SU-DHL-6 (cell line): Measurements from ENCODE around the gene LRRC53.

Source experiments
- H2AFZ ChIP-seq: fragments of 200-600 bp; sonication (generic); 2 replicates; pipeline ENCODE4 v1.6.1; 2014; ENCODE audit warnings: low read depth, mild to moderate bottlenecking, moderate library complexity, mixed read lengths, antibody characterized with exemption, low read length; ENCODE audit not compliant: severe bottlenecking
- H3F3A ChIP-seq: fragments of 200-600 bp; shearing (Covaris generic); 2 replicates; pipeline ENCODE4 v1.6.0; 2016; ENCODE audit warnings: antibody characterized with exemption, mild to moderate bottlenecking; ENCODE audit not compliant: insufficient read depth
- H3K27ac ChIP-seq: fragments of 200-600 bp; sonication (generic); 2 replicates; pipeline ENCODE4 v1.5.1; 2016; ENCODE audit warnings: low read depth, mild to moderate bottlenecking, low read length, moderate library complexity, mixed read lengths
- H3K27me3 ChIP-seq: fragments of 200-600 bp; sonication (generic), shearing (Covaris generic); 2 replicates; pipeline ENCODE4 v1.6.0; 2014; ENCODE audit warnings: mild to moderate bottlenecking, low read length
- H3K36me3 ChIP-seq: fragments of 200-600 bp; sonication (generic); 2 replicates; pipeline ENCODE4 v1.6.1; 2014; ENCODE audit warnings: mild to moderate bottlenecking, low read length, mixed read lengths
- H3K4me2 ChIP-seq: fragments of 300-600, 200-600 bp; shearing (Covaris generic), sonication (generic); 2 replicates; pipeline ENCODE4 v1.6.0; 2014; ENCODE audit warnings: low read length, low read depth, mild to moderate bottlenecking; ENCODE audit not compliant: poor library complexity, severe bottlenecking
- H3K4me3 ChIP-seq: fragments of 200-600 bp; sonication (generic); 2 replicates; pipeline ENCODE4 v1.5.1; 2014; ENCODE audit warnings: antibody characterized with exemption, low read length, mild to moderate bottlenecking, mixed read lengths; ENCODE audit not compliant: insufficient read depth, poor library complexity, severe bottlenecking
- H3K79me2 ChIP-seq: fragments of 200-600 bp; sonication (generic); 2 replicates; pipeline ENCODE4 v1.6.1; 2014; ENCODE audit warnings: mild to moderate bottlenecking, low read length, moderate library complexity; ENCODE audit not compliant: insufficient read depth
- H3K9ac ChIP-seq: fragments of 200-600 bp; sonication (generic); 2 replicates; pipeline ENCODE4 v1.7.0; 2014; ENCODE audit warnings: mild to moderate bottlenecking, low read length
- H3K9me2 ChIP-seq: fragments of 200-600 bp; sonication (generic); replicated peaks from 2 replicates; pipeline ENCODE4 v1.6.1; 2014; ENCODE audit warnings: low read length; ENCODE audit not compliant: insufficient read depth
- H3K9me3 ChIP-seq: fragments of 200-600 bp; sonication (generic); 2 replicates; pipeline ENCODE4 v1.6.1; 2014; ENCODE audit warnings: low read length, mixed read lengths; ENCODE audit not compliant: insufficient read depth
- H4K20me1 ChIP-seq: fragments of 200-600 bp; sonication (generic); 2 replicates; pipeline ENCODE4 v1.6.1; 2014; ENCODE audit warnings: low read depth, mild to moderate bottlenecking, antibody characterized with exemption, low read length, moderate library complexity, mixed read lengths
- EZH2phosphoT487 ChIP-seq: fragments of 200-600 bp; sonication (generic), shearing (Covaris generic); conservative IDR thresholded peaks from 2 replicates; pipeline ENCODE4 v1.6.1; 2018; ENCODE audit warnings: mild to moderate bottlenecking, antibody characterized with exemption, low read length, moderate library complexity, mixed read lengths
- TF ChIP-seq, protein P1 (sequence below): fragments of 200-600 bp; sonication (generic); IDR thresholded peaks from one replicate; pipeline ENCODE4 v1.5.1; 2017; ENCODE audit warnings: antibody characterized with exemption, mild to moderate bottlenecking, low read length, moderate library complexity; ENCODE audit not compliant: insufficient read depth, poor library complexity, severe bottlenecking

LRRC53 gene

DNA sequence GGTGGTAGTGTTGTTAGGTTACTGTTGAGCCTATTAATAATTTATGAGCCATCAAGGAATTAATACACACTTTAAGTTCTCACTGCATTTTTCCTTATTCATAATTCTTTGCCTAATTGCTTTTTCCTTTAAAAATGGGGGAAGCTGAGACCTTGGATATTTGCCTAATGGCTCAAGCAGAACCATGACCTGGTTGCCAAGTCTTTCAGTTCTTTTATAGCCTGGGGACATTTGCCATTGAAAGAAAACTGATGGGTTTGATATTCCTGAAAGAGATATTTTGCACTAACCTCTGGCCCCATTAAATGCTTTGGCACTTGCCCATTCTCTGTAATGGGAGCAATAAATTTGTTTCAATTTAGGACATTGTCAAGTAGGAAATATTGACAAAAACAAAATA lies 18.5 kb upstream of the LRRC53 start:
- no peak overlapping the region for H3K4me2 ChIP-seq
- TF ChIP-seq, protein P1, sequence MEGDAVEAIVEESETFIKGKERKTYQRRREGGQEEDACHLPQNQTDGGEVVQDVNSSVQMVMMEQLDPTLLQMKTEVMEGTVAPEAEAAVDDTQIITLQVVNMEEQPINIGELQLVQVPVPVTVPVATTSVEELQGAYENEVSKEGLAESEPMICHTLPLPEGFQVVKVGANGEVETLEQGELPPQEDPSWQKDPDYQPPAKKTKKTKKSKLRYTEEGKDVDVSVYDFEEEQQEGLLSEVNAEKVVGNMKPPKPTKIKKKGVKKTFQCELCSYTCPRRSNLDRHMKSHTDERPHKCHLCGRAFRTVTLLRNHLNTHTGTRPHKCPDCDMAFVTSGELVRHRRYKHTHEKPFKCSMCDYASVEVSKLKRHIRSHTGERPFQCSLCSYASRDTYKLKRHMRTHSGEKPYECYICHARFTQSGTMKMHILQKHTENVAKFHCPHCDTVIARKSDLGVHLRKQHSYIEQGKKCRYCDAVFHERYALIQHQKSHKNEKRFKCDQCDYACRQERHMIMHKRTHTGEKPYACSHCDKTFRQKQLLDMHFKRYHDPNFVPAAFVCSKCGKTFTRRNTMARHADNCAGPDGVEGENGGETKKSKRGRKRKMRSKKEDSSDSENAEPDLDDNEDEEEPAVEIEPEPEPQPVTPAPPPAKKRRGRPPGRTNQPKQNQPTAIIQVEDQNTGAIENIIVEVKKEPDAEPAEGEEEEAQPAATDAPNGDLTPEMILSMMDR = no peak
- TF ChIP-seq EZH2phosphoT487 = no peak
- no peaks in the 10 kb centered on the region for H3K27me3 ChIP-seq
- no peak overlapping the region for H3K4me3 ChIP-seq
- H3K79me2 ChIP-seq = no peaks in the 10 kb centered on the region
- H2AFZ ChIP-seq = no peak overlapping the region
- H3K9ac ChIP-seq = no peak overlapping the region
- no peaks in the 10 kb centered on the region for H3K9me3 ChIP-seq
- H3K27ac ChIP-seq = no peak overlapping the region
- H3K36me3 ChIP-seq = no peaks in the 10 kb centered on the region
- no peaks in the 10 kb centered on the region for H3F3A ChIP-seq
- no peaks in the 10 kb centered on the region for H4K20me1 ChIP-seq
- H3K9me2 ChIP-seq = no peaks in the 10 kb centered on the region; the same call in 1 of the 2 replicates

DNA sequence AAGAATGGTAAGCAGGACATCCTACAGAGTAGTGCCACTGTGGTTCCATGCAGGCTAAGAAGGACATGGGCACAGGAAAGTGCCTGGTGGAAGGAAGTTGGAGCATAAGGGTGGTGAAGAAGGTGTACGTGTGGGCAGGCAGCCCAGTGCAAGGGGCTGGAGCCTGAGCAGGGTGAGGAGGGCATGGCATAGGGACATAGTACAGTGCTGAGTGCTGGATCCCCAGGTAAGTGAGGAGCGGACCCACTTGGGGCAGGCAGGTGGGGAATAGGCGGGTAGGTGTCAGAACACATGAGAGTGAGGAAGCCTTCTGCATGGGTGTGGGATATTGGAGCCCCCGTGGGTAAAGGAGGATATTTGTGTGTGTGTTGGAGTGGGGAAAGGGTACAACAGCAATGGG lies 15.7 kb upstream of the LRRC53 start:
- no peaks in the 10 kb centered on the region for H3K9me3 ChIP-seq
- H3F3A ChIP-seq = no peaks in the 10 kb centered on the region
- TF ChIP-seq, protein P1 = no peak
- TF ChIP-seq EZH2phosphoT487 = no peak
- H3K27ac ChIP-seq = no peak overlapping the region
- H3K27me3 ChIP-seq = no peaks in the 10 kb centered on the region
- H3K4me2 ChIP-seq = no peak overlapping the region
- H3K79me2 ChIP-seq = no peaks in the 10 kb centered on the region
- H3K9ac ChIP-seq = no peak overlapping the region
- H4K20me1 ChIP-seq = no peaks in the 10 kb centered on the region
- no peaks in the 10 kb centered on the region for H3K36me3 ChIP-seq
- no peak overlapping the region for H2AFZ ChIP-seq
- H3K4me3 ChIP-seq = no peak overlapping the region
- H3K9me2 ChIP-seq = no peaks in the 10 kb centered on the region; the same call in 1 of the 2 replicates

DNA sequence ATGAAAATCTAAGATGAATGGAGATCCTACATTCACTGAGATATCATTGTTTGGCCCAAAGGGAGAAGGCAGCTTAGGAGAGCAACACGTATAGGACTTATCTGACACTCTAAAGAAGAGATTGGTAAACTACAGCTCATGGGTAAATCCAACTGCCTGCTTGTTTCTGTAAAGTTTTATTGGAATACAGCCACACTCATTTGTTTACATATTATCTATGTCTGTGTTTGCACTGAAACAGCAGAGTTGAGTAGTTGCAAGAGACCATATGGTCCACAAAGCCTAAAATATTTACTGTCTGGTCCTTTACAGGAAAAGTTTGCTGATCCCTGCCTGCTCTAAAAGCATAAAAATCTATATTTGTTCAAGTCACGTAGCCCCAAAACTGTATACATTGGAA lies 14.3 kb upstream of the LRRC53 start:
- TF ChIP-seq, protein P1 = no peak
- no peak for TF ChIP-seq EZH2phosphoT487
- Histone ChIP-seq H3K9me2 (no peaks in the 10 kb centered on the region; the same call in 1 of the 2 replicates), H3K36me3 (no peaks in the 10 kb centered on the region), H3K27me3 (no peaks in the 10 kb centered on the region), H3K4me2 (no peak overlapping the region), H3K79me2 (no peaks in the 10 kb centered on the region), H3F3A (no peaks in the 10 kb centered on the region), H2AFZ (no peak overlapping the region), H3K27ac (no peak overlapping the region), H3K9ac (no peak overlapping the region), H4K20me1 (no peaks in the 10 kb centered on the region), H3K9me3 (no peaks in the 10 kb centered on the region), H3K4me3 (no peak overlapping the region)
